ENCODE results near the gene ITK. TPM values are rescaled to one million over a fixed set of nuclear protein-coding genes. Genes with fewer than 3 reads are reported as not detected.

The ITK gene
- total and polyA plus RNA-seq, 2 donors (not counting 3 experiments of a cell fraction or from before 2014, with no cell fraction given): not detected

DNA sequence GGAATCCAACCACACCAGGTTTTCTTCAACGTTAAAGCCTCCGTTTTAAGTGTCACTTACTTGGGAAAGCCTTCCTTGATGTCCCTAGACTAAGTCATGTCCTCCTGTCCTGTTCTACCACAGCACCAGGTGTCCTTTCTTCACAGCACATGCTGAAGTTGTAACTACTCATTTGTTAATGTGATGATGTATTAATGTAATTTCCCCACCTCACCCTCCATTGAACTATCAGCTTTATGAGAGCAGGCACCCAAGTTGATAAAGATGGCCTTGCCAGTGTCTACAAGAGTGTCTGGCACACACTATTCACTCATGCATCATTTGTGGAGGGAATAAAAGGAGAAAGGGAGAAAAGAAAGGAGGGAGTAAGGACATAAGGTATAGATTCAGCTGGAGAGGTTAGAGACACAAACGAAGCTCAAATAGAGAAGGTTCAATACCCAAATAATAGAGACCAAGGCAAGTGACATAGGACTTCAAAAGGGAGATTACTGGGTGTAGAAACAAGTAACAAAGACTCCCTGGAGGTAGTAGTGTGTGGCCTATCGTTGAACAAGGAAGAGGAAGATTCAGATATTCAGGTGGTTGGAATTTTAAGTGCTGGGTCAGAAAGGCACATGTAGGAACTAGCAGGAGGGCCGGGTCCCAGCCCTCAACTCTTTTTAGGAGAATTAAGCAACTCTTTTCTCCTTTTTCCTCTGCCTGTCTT lies 6.6 kb downstream of the ITK start:
- dilution Hi-C loops (cut with MboI; ENCODE audit: extremely low pct_ligation_motif_present, low sequenced_read_pairs) (no loop called here), intact Hi-C loops (cut with micrococcal nuclease) (no loop called here)
- no peaks in the 10 kb centered on the region for H3K9me1 ChIP-seq (replicated peaks; ENCODE audit: control insufficient read depth, extremely low read depth, insufficient read depth, low read length)
- DNase-seq (ENCODE audit: low read depth, low spot score) (no peak), FAIRE-seq (no peak)
- TF ChIP-seq FOS (IDR thresholded peaks at IDR 0.05; ENCODE audit: borderline replicate concordance, insufficient read depth, low read length) (no peak), JUN (IDR thresholded peaks at IDR 0.05; ENCODE audit: borderline replicate concordance, insufficient read depth, insufficient read length, low read depth) (no peak), GATA2 (IDR thresholded peaks at IDR 0.05; ENCODE audit: insufficient read depth, insufficient read length, low read depth, low read length) (no peak), EZH2 (IDR thresholded peaks at IDR 0.05; ENCODE audit: borderline replicate concordance, low read depth, low read length, severe bottlenecking) (no peak), POLR2AphosphoS5 (IDR thresholded peaks at IDR 0.05; ENCODE audit: insufficient read depth, low read depth, low read length) (no peak), MYC (IDR thresholded peaks at IDR 0.05; ENCODE audit: low read depth, low read length) (no peak), POLR2A (IDR thresholded peaks at IDR 0.05; ENCODE audit: low read depth, low read length) (no peak)
- TF ChIP-seq, protein P1, sequence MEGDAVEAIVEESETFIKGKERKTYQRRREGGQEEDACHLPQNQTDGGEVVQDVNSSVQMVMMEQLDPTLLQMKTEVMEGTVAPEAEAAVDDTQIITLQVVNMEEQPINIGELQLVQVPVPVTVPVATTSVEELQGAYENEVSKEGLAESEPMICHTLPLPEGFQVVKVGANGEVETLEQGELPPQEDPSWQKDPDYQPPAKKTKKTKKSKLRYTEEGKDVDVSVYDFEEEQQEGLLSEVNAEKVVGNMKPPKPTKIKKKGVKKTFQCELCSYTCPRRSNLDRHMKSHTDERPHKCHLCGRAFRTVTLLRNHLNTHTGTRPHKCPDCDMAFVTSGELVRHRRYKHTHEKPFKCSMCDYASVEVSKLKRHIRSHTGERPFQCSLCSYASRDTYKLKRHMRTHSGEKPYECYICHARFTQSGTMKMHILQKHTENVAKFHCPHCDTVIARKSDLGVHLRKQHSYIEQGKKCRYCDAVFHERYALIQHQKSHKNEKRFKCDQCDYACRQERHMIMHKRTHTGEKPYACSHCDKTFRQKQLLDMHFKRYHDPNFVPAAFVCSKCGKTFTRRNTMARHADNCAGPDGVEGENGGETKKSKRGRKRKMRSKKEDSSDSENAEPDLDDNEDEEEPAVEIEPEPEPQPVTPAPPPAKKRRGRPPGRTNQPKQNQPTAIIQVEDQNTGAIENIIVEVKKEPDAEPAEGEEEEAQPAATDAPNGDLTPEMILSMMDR (IDR thresholded peaks at IDR 0.05; ENCODE audit: extremely low read depth in 1 of 2, insufficient read depth in 1 of 2, low read depth in 1 of 2, low read length in 2 of 2): no peak
- TF ChIP-seq, protein P2, sequence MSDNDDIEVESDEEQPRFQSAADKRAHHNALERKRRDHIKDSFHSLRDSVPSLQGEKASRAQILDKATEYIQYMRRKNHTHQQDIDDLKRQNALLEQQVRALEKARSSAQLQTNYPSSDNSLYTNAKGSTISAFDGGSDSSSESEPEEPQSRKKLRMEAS (IDR thresholded peaks at IDR 0.05; ENCODE audit: insufficient read depth, insufficient read length): no peak
- H3K27me3 ChIP-seq (ENCODE audit: control insufficient read depth in 2 of 2, insufficient read depth in 2 of 2, low read length in 2 of 2): no peaks in the 10 kb centered on the region
- H4K20me1 ChIP-seq (replicated peaks; ENCODE audit: control insufficient read depth, extremely low read depth, insufficient read depth, low read length): no peaks in the 10 kb centered on the region
- POLR2A ChIA-PET: no interaction called here
- H3K9ac ChIP-seq (replicated peaks; ENCODE audit: extremely low read depth, insufficient read depth, low read length): no peak overlapping the region
- H3K27ac ChIP-seq (ENCODE audit: insufficient read depth, low read depth, low read length): no peak overlapping the region
- CTCF ChIA-PET: no interaction called here
- H3K9me3 ChIP-seq (replicated peaks; ENCODE audit: control insufficient read depth, insufficient read depth, low read length): no peaks in the 10 kb centered on the region
- no peaks in the 10 kb centered on the region for H3K4me1 ChIP-seq (ENCODE audit: control insufficient read depth, extremely low read depth, insufficient read depth, low read length)
- H3K36me3 ChIP-seq (ENCODE audit: control insufficient read depth in 2 of 2, extremely low read depth in 1 of 2, insufficient read depth in 2 of 2, low read length in 2 of 2): no peaks in the 10 kb centered on the region
- H3K4me2 ChIP-seq (ENCODE audit: insufficient read depth, low read length): no peak overlapping the region
- H3K4me3 ChIP-seq (replicated peaks in 1 of 3; ENCODE audit: insufficient read depth in 1 of 3, low read depth in 1 of 3, low read length in 3 of 3): no peak overlapping the region
- H2AFZ ChIP-seq (ENCODE audit: low read depth, low read length): no peak overlapping the region
- no TSS peak for BruUV-seq (replicated peaks)
- H3K79me2 ChIP-seq (ENCODE audit: control insufficient read depth, insufficient read depth, low read length): no peaks in the 10 kb centered on the region

Measured in endothelial cell of umbilical vein (primary cell).